HG03175 (cell line): ENCODE measurements around the gene POMGNT1.

ENCODE experiments used
- ATAC-seq: cut with Tn5 transposase; IDR thresholded peaks from one replicate; pipeline ENCODE4 v1.9.1; 2021; ENCODE audit warnings: mild to moderate bottlenecking, moderate library complexity; ENCODE audit not compliant: unreplicated experiment

POMGNT1 gene

DNA sequence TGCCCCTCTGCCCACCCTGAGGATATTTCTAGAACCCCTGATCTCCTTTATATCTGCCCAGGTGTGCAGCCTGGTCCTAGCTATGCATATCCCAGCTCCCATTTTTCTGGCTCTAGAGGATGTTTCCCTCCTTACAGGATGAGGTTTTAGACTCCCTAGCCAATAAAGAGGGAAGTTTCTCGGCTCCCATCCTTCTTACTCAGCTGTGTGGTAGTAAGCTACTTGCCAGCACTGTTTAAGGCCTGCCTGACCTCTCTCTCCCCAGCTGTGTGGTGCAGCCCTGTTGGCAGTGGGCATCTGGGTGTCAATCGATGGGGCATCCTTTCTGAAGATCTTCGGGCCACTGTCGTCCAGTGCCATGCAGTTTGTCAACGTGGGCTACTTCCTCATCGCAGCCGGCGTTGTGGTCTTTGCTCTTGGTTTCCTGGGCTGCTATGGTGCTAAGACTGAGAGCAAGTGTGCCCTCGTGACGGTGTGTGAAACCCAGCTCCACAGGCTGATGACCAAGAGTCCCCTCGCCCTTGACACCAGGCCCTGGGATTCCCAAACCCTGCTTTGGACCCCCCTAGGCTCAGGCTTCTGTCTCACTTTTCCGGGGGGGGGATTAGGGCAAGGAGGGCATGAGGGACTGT, 14.2 kb downstream of the POMGNT1 start:
- ATAC-seq = peak; percentile 76

DNA sequence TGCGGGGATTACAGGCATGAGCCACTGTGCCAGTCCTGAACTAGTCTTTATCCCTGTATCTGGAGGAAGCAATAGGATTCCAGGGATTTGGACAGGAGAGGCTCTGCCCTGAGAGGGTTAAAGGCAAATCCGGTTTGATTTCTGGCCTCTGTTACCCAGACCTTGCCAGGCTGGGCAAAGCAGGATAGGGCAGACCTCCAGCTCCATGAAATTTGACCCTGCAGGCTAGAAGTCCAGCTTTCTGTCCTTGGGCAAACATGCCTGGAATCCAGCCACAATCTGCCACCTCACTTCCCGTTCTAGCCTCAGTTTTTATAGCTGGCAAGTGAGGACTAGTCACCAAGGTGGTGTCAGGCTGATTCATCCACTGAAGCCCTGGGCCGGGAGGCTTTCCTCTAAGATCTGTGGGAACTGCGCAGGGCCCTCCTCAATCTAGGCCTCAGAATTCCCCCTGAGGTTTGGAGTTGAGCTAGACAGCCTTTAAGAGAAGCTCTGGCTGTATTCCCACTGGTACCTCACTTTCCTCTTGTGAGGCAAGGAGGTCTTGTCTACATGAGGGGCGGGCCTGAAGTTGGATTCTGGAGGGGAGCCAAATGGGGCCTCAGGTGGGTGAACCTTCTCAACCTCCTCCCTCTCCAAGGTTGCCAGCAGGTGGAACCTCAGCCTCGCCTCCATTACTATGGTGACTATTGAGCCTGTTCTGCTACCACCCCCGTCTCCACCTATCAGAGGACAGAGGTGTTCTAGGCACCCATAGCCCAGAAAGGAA, 15.0 kb downstream of the POMGNT1 start:
- no peak for ATAC-seq

DNA sequence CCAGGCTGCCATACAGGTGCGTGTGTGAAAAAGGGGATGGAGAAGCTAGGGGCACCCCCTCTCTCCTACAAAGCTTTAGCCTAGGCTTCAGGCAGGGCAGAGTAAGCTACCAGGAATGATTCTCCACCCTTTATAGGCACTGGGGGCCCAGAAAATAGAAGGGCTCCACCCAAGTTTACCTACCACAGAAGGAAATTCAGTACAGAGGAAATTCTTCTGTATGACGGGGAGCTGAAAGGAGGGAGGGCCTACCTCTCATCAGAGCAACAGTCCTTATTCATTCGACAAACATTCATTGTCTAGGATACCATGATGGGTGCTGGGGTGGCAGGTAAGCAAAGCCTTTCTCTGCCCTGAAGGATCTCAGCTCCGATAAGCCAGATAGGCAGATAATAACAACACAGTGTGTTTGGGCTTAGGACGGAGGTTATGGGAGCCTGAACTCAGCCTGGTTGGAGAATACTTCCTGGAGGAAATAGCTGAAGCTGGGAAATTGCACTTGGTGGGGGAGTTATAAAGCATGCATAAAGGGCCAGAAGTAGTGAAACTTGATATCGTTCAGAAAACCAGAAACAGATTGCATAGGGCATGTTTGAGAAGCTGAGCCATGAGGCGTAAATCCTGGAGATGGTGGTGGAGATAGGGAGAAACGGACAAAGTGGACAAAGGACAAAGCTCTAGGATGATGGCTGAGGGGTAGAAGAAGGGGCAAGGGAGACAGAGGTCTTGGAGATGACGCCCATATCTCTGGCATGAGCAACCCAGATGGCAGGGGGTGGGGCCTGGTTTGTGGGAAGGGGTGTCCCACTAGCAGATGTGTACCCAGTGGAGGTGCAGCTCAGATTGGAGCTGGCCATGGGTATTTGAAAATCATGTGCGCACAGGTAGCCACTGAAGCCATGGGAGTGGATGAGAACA, 16.6 kb downstream of the POMGNT1 start:
- no peak for ATAC-seq

DNA sequence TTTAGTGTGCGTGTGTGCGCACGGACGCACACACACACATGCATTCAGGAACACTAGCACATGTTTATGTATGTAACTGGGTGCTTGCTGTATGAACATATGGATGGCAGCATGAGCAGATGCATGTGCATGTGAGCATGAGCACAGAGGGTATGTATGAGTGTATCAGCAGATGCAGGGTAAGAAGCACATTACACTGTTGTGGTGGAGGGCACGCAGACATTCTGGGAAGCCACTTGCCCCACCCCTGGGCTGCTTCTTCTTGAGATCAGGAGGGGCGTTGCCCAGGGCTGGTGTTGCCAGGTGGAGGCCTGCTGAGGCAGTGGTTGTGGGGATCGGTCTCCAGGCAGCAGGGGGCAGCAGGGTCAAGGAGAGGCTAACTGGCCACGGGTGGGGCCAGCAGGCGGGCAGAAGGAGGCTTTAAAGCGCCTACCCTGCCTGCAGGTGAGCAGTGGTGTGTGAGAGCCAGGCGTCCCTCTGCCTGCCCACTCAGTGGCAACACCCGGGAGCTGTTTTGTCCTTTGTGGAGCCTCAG, 18.1 kb downstream of the POMGNT1 start:
- ATAC-seq = no peak

DNA sequence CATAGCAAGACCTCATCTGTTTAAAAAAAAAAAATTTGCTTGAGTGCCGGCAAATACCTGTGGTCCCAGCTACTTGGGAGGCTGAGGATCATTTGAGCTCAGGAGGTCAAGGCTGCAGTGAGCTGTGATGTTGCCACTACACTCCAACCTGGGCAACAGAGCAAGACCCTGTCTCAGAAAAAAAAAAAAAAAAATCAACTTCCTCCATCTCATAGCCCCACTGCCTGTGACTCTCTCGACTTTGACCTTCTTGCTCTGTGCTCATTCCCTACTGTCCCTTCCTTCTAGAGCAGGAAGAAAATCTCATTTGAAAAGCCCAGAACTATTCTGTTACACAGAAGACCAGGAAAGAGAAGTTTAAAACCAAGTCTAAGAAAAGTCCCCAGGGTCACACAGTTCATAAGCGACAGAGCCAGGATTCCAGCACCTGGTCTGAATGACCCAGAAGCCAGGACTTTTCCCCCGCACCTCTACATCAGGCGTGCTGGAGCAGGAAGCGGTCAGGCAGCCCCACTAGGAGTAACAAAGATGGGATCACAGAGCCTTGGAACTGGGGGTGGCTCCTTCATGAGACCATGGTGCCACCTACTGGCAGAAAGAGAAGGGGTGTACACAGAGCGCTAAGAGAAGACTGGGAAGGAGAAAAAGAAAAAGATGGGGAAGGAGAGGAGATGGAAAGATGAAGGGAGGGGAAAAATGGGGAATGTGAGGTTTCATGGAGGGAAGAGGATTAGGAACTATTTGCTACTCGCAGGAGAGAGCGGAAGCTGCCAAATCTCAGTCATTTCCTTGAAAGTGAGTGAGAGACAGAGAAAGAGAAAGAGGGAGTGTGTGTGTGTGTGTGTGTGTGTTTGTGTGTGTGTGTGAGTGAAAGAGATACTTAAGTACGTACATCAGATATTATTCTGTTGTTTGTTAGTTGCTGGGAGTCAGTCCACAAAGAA, 18.8 kb downstream of the POMGNT1 start:
- ATAC-seq = no peak

DNA sequence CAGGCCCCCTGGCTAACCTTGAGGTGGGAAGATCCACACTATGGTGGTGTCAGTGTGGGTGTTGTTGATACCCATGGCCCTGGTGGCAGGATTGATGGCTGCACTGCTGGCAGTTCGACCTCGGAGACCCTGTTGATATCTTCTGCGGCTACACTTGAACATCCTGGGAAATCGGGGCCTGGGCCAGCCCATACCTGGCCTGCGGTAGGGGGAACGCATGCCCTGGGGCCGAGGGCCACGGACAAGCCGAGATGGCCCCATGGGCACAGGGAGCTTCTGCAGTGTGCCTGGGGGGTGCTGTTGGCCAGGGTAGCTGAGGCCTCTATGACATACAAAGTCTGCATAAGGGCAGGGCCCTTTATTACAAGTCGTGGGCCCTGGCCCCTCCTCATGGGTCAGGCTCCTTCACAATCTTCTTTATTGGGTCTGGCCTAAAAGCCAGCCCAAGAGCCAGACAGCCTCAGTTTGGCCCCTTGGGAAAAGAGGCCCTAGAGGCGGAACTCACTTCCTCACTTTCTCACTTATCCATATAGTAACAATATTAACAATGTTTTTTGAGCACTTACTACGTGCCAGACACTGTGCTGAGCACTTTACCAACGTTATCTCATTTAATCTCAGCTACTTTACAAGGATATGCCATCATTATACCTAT, 21.9 kb downstream of the POMGNT1 start, which contains the start of gene P3R3URF:
TSS of gene P3R3URF (minus strand) at position 278 of the 655 bp plus-strand sequence. CDS start at position 261, 17 bp downstream.
- no peak for ATAC-seq

DNA sequence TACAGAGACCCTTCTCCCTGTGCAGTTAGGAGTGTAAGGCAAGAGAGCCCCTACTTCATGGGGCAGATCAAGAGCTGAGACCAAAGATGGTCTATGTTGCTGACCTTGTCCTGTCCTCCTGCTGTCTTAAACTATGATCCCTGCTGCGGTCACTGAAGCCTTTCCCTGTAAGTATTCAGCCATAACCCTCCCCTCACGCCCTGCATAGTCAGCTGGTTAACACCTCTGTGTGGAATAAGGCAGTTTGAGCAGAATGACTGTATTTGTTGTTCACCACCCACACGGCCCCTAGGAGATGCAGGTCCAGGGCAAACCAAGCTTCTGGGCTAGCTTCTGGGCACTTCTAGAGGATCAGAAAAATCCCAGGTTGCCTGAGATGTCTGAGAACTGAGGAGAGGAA, 23.0 kb downstream of the POMGNT1 start:
- ATAC-seq = no peak

DNA sequence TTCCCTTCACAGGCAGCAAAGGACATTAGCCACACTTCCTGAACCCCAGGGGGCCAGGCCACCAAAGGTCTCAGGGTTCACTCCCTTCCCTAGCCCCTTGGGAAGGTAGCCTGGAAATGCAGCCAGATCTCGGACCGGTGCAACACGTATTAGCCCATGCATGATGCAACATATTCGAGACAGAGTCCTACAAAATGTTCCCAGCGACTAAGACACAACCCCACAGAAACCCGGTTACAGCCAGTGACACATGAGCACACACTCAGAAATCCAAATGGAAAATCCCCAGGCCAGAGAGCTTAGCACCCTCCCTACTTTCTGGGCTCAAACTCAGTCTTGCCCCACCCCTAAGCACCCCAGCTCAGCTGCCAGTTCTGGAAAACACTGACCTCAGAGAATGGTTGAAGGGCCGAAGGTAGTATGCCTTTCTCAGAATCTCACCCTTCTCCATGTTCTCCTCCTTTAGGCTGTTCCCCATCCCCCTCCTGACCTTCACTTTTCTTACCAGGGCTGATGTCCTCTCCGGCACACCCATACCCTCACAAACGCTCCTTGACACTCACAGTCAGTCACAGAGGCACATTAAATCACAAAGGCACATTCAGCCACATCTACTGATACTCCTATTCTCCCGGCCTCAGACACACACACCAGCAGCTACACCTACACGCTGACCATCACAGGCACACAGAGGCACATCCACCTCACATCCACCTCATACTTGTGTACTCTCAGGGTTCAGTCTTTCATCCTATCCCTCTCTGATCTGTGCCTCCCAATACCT, 23.6 kb downstream of the POMGNT1 start, which contains the start of gene TSPAN1:
TSS of gene TSPAN1 (plus strand) at position 640 of the 784 bp plus-strand sequence. CDS start 6,021 bp downstream, outside the sequence.
- no peak for ATAC-seq

DNA sequence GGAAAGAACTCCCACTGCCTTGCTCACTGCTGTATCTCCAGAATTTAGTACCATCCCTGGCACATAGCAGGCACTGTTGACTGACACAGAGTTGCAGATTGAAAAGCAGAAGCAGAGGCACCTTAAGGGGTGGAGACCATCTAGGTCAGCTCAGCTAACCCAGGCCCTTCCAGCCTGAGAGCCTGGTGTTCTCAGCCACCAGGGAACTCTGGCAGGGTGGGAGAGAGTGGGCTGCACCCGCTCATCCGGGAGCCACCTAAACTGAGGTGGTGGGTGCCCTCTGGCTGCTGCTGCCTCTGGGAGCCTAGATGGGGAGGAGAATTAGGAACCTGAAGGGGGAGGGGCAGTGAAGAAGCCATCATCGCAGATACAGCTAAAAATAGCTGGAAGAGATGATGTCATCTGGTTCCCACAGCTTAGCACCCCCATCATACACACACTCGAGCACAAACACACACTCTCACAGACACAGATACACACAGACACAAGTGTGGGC, 24.8 kb downstream of the POMGNT1 start:
- no peak for ATAC-seq

DNA sequence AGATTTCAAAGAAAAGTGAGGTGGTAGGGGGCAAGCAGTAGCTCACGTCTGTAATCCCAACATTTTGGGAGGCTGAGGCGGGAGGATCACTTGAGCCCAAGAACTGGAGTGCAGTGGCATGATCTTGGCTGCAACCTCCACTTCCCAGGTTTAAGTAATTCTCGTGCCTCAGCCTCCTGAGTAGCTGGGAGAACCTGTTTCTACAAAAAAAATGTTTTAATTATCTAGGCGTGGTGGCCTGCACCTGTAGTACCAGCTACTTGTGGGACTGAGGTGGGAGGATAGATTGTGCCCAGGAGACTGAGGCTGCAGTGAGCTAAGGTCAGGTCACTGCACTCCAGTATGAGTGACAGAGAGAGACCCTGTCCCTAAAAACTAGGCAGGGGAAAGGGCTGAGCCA, 25.9 kb downstream of the POMGNT1 start:
- ATAC-seq = no peak

DNA sequence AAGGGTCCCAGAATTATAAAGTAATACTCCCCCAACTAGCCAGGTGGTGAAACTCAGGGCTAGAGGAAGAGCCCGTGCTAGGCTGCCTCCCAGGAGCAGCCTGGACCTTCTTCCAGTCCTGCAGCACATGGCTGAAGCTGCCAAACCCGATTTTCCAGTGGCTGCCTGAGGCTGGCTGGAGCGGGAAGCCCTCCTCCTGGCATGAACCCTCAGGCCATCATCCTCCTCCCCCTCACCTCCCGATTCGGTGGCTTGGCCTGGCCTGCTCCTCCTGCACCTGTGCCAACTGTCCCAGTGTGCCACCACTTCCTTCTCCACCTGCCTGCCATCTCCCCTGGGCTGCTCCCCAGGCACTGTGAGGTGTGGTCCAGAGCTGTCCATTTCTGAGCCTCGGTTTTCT, 26.4 kb downstream of the POMGNT1 start:
- no peak for ATAC-seq

DNA sequence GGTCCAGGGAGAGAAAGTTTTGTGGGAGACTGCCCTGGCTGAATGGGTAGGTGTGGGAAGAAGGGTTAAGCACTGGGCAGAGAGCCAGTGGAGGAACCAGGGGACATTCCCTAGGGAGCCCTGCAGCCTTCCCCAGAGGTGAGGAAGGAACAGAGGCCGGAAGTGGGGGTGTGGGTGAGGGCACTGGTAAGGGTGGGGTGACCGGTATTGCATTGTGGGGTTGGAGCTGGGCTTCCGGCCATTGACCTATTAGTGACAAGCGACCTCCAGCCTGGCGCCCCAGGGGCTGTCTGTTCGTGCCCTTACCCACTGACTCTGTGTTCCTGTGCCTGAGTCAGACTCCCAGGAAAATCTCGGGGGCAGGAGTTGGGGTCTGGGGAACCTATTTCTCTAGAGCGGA, 26.9 kb downstream of the POMGNT1 start:
- no peak for ATAC-seq

DNA sequence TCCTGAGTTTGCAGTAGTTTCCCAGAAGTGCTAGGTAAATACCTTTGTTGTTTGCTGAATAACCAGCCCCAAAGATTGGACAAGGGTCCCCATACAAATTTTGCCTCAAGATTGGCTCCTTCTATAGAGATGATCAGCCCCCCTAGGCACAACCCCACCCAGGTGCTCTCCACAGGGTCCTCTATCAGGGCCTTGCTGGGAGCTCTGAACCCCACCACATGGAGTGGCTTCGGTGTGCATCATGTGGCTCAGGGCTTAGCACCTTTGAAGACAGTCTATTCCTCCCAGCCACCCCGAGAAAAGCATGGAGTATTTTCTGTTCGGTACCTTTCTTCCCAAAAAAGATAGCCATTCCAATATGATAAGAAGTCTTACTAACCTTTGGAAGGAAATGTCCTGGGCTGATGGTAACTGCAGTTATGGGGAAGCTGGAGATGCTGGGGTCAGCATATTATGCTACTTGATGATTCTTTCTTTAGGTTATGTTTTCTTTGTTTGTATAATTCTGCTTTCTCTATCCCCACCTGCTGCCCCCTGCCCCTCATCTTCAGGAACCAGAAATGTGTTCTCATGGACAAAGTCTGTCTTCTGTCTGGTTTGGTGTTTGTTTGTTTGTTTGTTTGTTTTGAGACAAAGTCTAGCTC, 28.3 kb downstream of the POMGNT1 start:
- ATAC-seq = no peak

DNA sequence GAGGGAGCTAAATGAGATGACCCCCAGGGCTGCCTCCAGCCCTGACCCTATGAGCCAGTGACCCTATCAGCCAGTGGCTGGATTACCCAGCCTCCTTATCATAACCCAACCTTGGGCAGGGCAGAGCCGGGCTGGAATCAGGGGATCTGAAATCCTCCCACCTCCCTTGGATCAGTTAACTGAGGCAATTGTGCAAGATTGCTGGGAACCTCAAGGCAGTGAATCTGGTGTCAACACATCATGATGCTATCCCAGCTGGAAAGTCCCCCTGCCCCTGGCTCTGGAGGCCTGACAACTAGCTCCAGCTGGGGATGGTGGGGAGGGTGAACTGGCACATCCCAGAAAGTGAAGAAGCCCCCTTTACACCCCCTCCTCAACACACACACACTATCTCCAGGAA, 29.8 kb downstream of the POMGNT1 start:
- no peak for ATAC-seq

DNA sequence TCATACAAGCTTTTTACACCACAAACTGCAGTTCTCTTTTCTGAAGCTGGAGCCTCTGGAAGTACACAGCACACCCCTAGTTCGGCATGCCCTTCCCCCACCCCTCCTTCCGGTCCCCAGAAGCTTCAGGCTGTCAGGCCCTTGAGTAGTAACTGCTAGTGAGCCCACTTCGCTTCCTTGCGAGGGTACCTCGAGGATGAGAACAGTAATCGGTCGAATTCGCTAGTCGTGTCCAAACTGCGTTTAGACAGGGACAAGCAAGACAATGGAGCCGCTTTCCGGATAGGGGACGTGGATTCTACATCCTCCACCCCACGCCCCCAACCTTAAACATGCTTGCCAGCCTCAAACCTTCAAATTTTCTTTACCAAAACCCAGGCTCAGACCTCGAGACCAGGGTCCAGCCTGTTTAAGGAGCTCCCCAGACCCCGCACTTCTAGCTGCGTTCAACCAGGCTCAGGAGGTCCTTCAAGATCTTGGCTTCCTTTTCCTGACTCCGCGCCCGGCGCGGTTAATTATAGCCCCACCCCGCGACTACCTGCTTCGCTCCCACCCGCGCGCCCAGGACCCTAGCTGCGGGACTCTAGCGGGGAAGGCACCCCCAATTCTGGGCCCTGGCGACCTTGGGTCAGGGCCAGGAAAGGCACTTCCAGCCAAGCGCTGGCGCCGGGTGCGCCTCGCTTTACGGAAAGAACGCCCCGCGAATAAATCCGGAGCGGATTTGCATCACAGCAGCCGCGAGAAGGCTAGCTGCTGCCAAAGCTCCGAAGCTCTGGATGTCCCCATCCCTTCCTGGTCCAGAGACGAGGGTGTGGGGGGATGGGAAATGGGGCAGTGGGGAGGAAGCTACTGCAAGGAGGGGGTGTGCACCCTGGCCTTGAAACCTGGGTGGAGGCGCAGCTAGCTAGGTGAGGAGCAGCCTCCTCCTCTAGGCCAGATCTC, 31.4 kb downstream of the POMGNT1 start:
- ATAC-seq = no peak

DNA sequence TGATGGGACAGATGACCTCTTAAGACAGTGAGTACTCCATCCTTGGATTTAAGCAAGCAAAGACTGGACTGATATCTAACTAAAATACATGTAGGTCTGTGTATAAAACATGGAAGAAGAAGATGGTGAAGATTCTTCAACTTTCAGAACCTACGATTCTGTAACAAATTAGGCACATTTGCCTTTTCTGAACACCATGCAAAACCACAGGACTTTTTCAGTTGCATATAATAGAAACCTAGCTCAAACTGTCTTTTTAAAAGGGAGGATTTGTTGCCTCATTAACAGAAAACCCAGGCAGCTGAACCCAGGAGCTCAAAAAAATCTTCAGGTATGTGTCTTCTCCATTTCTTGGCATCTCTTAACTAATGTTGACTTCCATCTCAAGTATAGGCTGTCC, 38.0 kb downstream of the POMGNT1 start:
- no peak for ATAC-seq

DNA sequence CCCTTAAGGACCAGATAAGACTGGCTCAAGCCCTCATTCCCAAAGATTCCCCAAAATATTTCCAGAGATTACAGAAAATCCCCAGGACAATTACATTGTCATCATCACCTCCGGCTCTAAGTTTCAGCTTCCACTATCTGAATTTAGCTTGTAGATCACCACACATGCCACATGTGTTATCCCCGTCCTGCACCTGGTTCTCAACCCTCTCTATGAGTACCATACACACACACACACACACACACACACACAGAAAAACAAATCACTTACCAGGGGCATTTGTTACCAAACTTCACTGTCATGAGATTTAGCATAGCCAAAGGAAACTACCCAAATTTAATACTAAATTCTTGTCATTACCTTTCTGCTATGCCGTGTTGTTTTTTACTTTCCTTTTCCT, 38.7 kb downstream of the POMGNT1 start:
- no peak for ATAC-seq
